H1 (cell line): Measurements from ENCODE around the gene PTBP1. TPM values are rescaled to one million over a fixed set of nuclear protein-coding genes. Genes with fewer than 3 reads are reported as not detected.

Experiments
- CTBP2 ChIP-seq: IDR thresholded peaks from 2 replicates; pipeline ENCODE4 v1.7.0; 2011; ENCODE audit warnings: borderline replicate concordance, mild to moderate bottlenecking, moderate library complexity, mixed read lengths, low read length; ENCODE audit not compliant: insufficient read depth, insufficient read length
- EGR1 ChIP-seq: IDR thresholded peaks from 2 replicates; pipeline ENCODE4 v1.6.1; 2011; ENCODE audit warnings: low read depth, low read length, borderline replicate concordance
- EZH2 ChIP-seq: fragments of 200-600 bp; sonication (generic); IDR thresholded peaks from 2 replicates; pipeline ENCODE4 v1.7.1; 2012; ENCODE audit warnings: low read depth, mild to moderate bottlenecking, moderate library complexity, low read length, inconsistent platforms; ENCODE audit not compliant: severe bottlenecking
- JUND ChIP-seq: IDR thresholded peaks from 2 replicates; pipeline ENCODE4 v1.6.1; 2011; ENCODE audit warnings: mild to moderate bottlenecking, improper control_type of control experiment, low read length
- KDM5A ChIP-seq: fragments of 200-600 bp; IDR thresholded peaks from 2 replicates; pipeline ENCODE4 v1.7.1; 2012; ENCODE audit warnings: mild to moderate bottlenecking, low read length, inconsistent platforms, mixed read lengths
- PHF8 ChIP-seq: fragments of 200-600 bp; sonication (generic); conservative IDR thresholded peaks from 2 replicates; pipeline ENCODE4 v1.7.1; 2012; ENCODE audit warnings: low read depth, mild to moderate bottlenecking, inconsistent platforms, low read length, moderate library complexity
- polyA plus RNA-seq, 7 experiments: library from polyadenylated mRNA; depleted of rRNA in 3 of 7; stranded (reverse) in 5 of 7; unstranded in 2 of 7; fragments of >200 nt in 5 of 7; fragments of 200-250 nt in 2 of 7; gene quantifications; 1 replicate in 5 of 7; 2 replicates in 1 of 7; 4 replicates in 1 of 7; pipeline versions ENCODE4 v1.2.1 to v1.2.3, GENCODE V29; 2011 to 2013; ENCODE audit warnings: missing spikeins in 2 of 7, mixed read lengths in 2 of 7
- total RNA-seq: library from RNA; stranded (reverse); fragmentation: NEBNext Ultra II Directional; extraction: Animal tissue kit (Norgen Biotek cat#: 25700); gene quantifications from 2 replicates; pipeline ENCODE4 v1.2.1, GENCODE V29; 2021
- TF ChIP-seq, protein P1 (sequence below): fragments of 300-600 bp; sonication (generic); IDR thresholded peaks from 2 replicates; pipeline ENCODE4 v1.7.1; 2012; ENCODE audit warnings: low read length, moderate library complexity, mild to moderate bottlenecking, inconsistent platforms; ENCODE audit not compliant: insufficient replicate concordance
- TF ChIP-seq, protein P2 (sequence below): IDR thresholded peaks from 2 replicates; pipeline ENCODE4 v1.6.1; 2012; ENCODE audit warnings: inconsistent platforms
- TF ChIP-seq, protein P3 (sequence below): IDR thresholded peaks from 2 replicates; pipeline ENCODE4 v1.6.1; 2012; ENCODE audit warnings: inconsistent platforms

PTBP1 gene
- total and polyA plus RNA-seq, 2 of the 8 experiments (the other 6 are each of a cell fraction or from before 2014, with no cell fraction given), result 528 to 888 TPM

DNA sequence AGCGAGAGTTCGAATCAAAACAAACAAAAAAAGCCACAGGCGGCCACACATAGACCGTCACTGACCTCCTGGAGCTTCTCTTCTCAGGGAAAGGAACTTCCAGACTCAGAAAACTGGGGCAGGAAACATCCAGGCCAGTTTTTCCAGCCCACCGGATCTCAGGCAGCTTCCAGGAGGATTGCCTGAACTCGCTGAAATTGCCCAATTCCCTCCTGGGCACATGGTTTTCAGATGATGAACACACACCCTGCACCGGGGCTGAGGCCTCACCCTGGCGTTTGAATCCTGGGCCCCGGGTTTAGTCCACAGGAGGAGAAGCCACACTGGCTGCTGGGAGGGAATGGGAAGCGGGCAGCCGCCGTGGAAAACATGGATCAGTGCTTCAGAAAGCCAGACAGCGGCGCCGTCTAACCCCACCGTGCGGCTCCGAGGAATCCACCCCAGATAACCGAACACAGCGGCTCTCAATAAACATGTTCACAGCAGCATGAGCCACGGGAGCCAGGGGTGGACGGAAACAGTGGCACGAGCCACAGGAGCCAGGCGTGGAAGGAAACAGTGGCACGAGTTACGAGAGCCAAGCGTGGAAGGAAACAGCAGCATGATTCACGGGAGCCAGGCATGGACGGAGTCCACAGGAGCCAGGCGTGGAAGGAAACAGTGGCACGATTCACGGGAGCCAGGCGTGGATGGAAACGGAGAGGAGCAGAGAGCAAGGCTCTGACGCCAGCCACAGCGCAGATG lies 18.2 kb upstream of the PTBP1 start (continued):
- TF ChIP-seq, protein P1, sequence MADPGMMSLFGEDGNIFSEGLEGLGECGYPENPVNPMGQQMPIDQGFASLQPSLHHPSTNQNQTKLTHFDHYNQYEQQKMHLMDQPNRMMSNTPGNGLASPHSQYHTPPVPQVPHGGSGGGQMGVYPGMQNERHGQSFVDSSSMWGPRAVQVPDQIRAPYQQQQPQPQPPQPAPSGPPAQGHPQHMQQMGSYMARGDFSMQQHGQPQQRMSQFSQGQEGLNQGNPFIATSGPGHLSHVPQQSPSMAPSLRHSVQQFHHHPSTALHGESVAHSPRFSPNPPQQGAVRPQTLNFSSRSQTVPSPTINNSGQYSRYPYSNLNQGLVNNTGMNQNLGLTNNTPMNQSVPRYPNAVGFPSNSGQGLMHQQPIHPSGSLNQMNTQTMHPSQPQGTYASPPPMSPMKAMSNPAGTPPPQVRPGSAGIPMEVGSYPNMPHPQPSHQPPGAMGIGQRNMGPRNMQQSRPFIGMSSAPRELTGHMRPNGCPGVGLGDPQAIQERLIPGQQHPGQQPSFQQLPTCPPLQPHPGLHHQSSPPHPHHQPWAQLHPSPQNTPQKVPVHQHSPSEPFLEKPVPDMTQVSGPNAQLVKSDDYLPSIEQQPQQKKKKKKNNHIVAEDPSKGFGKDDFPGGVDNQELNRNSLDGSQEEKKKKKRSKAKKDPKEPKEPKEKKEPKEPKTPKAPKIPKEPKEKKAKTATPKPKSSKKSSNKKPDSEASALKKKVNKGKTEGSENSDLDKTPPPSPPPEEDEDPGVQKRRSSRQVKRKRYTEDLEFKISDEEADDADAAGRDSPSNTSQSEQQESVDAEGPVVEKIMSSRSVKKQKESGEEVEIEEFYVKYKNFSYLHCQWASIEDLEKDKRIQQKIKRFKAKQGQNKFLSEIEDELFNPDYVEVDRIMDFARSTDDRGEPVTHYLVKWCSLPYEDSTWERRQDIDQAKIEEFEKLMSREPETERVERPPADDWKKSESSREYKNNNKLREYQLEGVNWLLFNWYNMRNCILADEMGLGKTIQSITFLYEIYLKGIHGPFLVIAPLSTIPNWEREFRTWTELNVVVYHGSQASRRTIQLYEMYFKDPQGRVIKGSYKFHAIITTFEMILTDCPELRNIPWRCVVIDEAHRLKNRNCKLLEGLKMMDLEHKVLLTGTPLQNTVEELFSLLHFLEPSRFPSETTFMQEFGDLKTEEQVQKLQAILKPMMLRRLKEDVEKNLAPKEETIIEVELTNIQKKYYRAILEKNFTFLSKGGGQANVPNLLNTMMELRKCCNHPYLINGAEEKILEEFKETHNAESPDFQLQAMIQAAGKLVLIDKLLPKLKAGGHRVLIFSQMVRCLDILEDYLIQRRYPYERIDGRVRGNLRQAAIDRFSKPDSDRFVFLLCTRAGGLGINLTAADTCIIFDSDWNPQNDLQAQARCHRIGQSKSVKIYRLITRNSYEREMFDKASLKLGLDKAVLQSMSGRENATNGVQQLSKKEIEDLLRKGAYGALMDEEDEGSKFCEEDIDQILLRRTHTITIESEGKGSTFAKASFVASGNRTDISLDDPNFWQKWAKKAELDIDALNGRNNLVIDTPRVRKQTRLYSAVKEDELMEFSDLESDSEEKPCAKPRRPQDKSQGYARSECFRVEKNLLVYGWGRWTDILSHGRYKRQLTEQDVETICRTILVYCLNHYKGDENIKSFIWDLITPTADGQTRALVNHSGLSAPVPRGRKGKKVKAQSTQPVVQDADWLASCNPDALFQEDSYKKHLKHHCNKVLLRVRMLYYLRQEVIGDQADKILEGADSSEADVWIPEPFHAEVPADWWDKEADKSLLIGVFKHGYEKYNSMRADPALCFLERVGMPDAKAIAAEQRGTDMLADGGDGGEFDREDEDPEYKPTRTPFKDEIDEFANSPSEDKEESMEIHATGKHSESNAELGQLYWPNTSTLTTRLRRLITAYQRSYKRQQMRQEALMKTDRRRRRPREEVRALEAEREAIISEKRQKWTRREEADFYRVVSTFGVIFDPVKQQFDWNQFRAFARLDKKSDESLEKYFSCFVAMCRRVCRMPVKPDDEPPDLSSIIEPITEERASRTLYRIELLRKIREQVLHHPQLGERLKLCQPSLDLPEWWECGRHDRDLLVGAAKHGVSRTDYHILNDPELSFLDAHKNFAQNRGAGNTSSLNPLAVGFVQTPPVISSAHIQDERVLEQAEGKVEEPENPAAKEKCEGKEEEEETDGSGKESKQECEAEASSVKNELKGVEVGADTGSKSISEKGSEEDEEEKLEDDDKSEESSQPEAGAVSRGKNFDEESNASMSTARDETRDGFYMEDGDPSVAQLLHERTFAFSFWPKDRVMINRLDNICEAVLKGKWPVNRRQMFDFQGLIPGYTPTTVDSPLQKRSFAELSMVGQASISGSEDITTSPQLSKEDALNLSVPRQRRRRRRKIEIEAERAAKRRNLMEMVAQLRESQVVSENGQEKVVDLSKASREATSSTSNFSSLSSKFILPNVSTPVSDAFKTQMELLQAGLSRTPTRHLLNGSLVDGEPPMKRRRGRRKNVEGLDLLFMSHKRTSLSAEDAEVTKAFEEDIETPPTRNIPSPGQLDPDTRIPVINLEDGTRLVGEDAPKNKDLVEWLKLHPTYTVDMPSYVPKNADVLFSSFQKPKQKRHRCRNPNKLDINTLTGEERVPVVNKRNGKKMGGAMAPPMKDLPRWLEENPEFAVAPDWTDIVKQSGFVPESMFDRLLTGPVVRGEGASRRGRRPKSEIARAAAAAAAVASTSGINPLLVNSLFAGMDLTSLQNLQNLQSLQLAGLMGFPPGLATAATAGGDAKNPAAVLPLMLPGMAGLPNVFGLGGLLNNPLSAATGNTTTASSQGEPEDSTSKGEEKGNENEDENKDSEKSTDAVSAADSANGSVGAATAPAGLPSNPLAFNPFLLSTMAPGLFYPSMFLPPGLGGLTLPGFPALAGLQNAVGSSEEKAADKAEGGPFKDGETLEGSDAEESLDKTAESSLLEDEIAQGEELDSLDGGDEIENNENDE, result no peak
- TF ChIP-seq CTBP2, result no peak
- TF ChIP-seq JUND, result no peak
- peak; percentile 96 for TF ChIP-seq EGR1
- no peak for TF ChIP-seq EZH2
- TF ChIP-seq, protein P2, sequence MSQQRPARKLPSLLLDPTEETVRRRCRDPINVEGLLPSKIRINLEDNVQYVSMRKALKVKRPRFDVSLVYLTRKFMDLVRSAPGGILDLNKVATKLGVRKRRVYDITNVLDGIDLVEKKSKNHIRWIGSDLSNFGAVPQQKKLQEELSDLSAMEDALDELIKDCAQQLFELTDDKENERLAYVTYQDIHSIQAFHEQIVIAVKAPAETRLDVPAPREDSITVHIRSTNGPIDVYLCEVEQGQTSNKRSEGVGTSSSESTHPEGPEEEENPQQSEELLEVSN, result no peak
- TF ChIP-seq, protein P3, sequence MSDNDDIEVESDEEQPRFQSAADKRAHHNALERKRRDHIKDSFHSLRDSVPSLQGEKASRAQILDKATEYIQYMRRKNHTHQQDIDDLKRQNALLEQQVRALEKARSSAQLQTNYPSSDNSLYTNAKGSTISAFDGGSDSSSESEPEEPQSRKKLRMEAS, result peak; percentile 51; the same call in 1 of the 2 replicates
- no peak for TF ChIP-seq KDM5A
- TF ChIP-seq PHF8, result no peak
